Measurements from ENCODE around the gene OSBP2. TPM values are rescaled to one million over a fixed set of nuclear protein-coding genes. Genes with fewer than 3 reads are reported as not detected.

OSBP2 gene
- total RNA-seq, 1 donor from 2014 or later = 3.1 TPM

- intact Hi-C loops (cut with DNase I) = no loop called here
- H3K36me3 ChIP-seq = peaks cover 8% of the 10 kb centered on the region
- DNase-seq (no peak), ATAC-seq (no peak)
- TF ChIP-seq, protein P1, sequence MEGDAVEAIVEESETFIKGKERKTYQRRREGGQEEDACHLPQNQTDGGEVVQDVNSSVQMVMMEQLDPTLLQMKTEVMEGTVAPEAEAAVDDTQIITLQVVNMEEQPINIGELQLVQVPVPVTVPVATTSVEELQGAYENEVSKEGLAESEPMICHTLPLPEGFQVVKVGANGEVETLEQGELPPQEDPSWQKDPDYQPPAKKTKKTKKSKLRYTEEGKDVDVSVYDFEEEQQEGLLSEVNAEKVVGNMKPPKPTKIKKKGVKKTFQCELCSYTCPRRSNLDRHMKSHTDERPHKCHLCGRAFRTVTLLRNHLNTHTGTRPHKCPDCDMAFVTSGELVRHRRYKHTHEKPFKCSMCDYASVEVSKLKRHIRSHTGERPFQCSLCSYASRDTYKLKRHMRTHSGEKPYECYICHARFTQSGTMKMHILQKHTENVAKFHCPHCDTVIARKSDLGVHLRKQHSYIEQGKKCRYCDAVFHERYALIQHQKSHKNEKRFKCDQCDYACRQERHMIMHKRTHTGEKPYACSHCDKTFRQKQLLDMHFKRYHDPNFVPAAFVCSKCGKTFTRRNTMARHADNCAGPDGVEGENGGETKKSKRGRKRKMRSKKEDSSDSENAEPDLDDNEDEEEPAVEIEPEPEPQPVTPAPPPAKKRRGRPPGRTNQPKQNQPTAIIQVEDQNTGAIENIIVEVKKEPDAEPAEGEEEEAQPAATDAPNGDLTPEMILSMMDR (IDR thresholded peaks at IDR 0.05) = no peak
- H3K4me1 ChIP-seq = no peaks in the 10 kb centered on the region
- no peaks in the 10 kb centered on the region for H3K9me3 ChIP-seq
- H3K27ac ChIP-seq = no peak overlapping the region
- H3K27me3 ChIP-seq (ENCODE audit: low read depth) = no peaks in the 10 kb centered on the region
- H3K4me3 ChIP-seq = no peak overlapping the region
Observed at GRCh38 chr22:30905696-30906341, 211.1 kb downstream of the OSBP2 start.

- intact Hi-C loops (cut with DNase I) = no loop called here
Observed at GRCh38 chr22:30906411-30906810, 211.7 kb downstream of the OSBP2 start.

DNA sequence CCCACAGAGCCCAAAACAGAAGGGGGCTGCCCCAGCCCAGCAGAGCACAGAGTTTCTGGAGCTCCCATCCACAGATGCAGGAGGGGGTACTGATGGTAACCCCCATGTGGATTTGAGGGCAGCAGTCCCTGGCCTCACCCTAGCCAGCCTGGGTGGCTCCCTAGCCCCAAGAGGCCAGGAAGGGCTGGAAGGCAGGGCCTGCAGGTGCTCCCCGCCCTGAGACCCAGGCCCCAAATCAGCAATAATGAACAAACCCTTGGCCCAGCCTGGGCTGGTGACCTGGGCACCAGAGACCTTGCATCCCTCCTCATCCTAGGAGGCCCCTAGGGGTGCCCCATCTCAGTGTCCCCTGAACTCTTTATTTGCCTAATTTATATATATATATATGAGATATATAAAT, 212.3 kb downstream of the OSBP2 start:
- Histone ChIP-seq H3K36me3 (peaks cover 8% of the 10 kb centered on the region), H3K27me3 (ENCODE audit: low read depth) (no peaks in the 10 kb centered on the region), H3K4me1 (no peaks in the 10 kb centered on the region), H3K9me3 (no peaks in the 10 kb centered on the region), H3K4me3 (no peak overlapping the region), H3K27ac (no peak overlapping the region)
- TF ChIP-seq, protein P1 (IDR thresholded peaks at IDR 0.05) = no peak
- ATAC-seq (no peak), DNase-seq (no peak)
- intact Hi-C loops (cut with DNase I) = no loop called here

More at GRCh38 chr22:30906411-30906810, 211.7 kb downstream of the OSBP2 start:
- Histone ChIP-seq H3K27me3 (ENCODE audit: low read depth) (no peaks in the 10 kb centered on the region), H3K36me3 (peaks cover 8% of the 10 kb centered on the region), H3K4me3 (no peak overlapping the region), H3K9me3 (no peaks in the 10 kb centered on the region), H3K4me1 (no peaks in the 10 kb centered on the region), H3K27ac (no peak overlapping the region)
- TF ChIP-seq, protein P1 (IDR thresholded peaks at IDR 0.05) = no peak
- ATAC-seq = no peak
- no peak for DNase-seq

GRCh38 chr22:30908051-30908461, 213.4 kb downstream of the OSBP2 start:
- DNase-seq (no peak), ATAC-seq (no peak)

GRCh38 chr22:30909306-30909705, 214.6 kb downstream of the OSBP2 start:
- TF ChIP-seq, protein P1 (IDR thresholded peaks at IDR 0.05) = no peak
- intact Hi-C loops (cut with DNase I) = no loop called here
- no peak overlapping the region for H3K4me3 ChIP-seq
- no peak overlapping the region for H3K27ac ChIP-seq
- no peaks in the 10 kb centered on the region for H3K27me3 ChIP-seq (ENCODE audit: low read depth)
- H3K36me3 ChIP-seq = no peaks in the 10 kb centered on the region
- DNase-seq (no peak), ATAC-seq (no peak)
- H3K4me1 ChIP-seq = no peaks in the 10 kb centered on the region
- no peaks in the 10 kb centered on the region for H3K9me3 ChIP-seq

More at GRCh38 chr22:30908051-30908461, 213.4 kb downstream of the OSBP2 start:
- peaks cover 8% of the 10 kb centered on the region for H3K36me3 ChIP-seq
- intact Hi-C loops (cut with DNase I) = no loop called here
- H3K9me3 ChIP-seq = no peaks in the 10 kb centered on the region
- TF ChIP-seq, protein P1 (IDR thresholded peaks at IDR 0.05) = no peak
- no peaks in the 10 kb centered on the region for H3K27me3 ChIP-seq (ENCODE audit: low read depth)
- no peak overlapping the region for H3K4me3 ChIP-seq
- no peak overlapping the region for H3K27ac ChIP-seq
- no peaks in the 10 kb centered on the region for H3K4me1 ChIP-seq
